HepG2 (cell line): ENCODE results near the gene RHOT2. TPM values are rescaled to one million over a fixed set of nuclear protein-coding genes. Genes with fewer than 3 reads are reported as not detected.

ENCODE experiments used
- ATAC-seq: fragments of 200-7000 bp; cut with Tn5 transposase; 3 replicates; pipeline ENCODE4 v1.9.1; 2020; ENCODE audit warnings: mild to moderate bottlenecking, moderate library complexity
- BruUV-seq: library from RNA; stranded (reverse); fragments of 400-500 nt; replicated peaks from 2 replicates; lab custom pipeline; 2021; lab: Mats Ljungman, UMichigan
- CTCF ChIA-PET: fragments of 300-600 bp; formaldehyde crosslinking; extraction: SDS; loops from one replicate; lab custom pipeline; 2021; ENCODE audit warnings: low total read pairs, inconsistent platforms, low intra/inter-chr PET ratio; lab: Yijun Ruan, JAX
- POLR2A ChIA-PET: fragments of 350-600 bp; sonication (Branson Sonifier 250); formaldehyde crosslinking; loops from one replicate; lab custom pipeline; 2020; ENCODE audit warnings: antibody characterized with exemption, inconsistent platforms; lab: Yijun Ruan, JAX
- DNase-seq: peaks from one replicate; pipeline ENCODE4 v3.0.0-alpha.2; 2015; ENCODE audit warnings: low spot score
- FAIRE-seq: peaks from 3 replicates; lab custom pipeline; 2011; peaks lifted over from hg19 to GRCh38; lab: Jason Lieb, UNC
- H2AFZ ChIP-seq: one replicate; pipeline ENCODE4 v1.6.1; 2011; ENCODE audit warnings: low read length, inconsistent platforms
- H3K27ac ChIP-seq: fragments of 300-600 bp; 3 replicates; pipeline ENCODE4 v1.8.0; 2011; ENCODE audit warnings: mixed run types, mild to moderate bottlenecking, mixed read lengths, low read length, inconsistent platforms; ENCODE audit not compliant: insufficient read depth; ENCODE audit errors: extremely low read length
- H3K27me3 ChIP-seq, 2 experiments: fragments of 200-600 bp in 1 of 2; 2 replicates in 1 of 2; 3 replicates in 1 of 2; pipeline versions ENCODE4 v1.6.0 to v1.8.0; 2011; ENCODE audit warnings: low read length in 2 of 2, mild to moderate bottlenecking in 2 of 2, moderate library complexity in 2 of 2, inconsistent platforms in 1 of 2; ENCODE audit not compliant: insufficient read depth in 2 of 2, control insufficient read depth in 1 of 2
- H3K36me3 ChIP-seq, 2 experiments: fragments of 200-600 bp in 1 of 2; replicated peaks in 1 of 2; 2 replicates in 1 of 2; 3 replicates in 1 of 2; pipeline versions ENCODE4 v1.5.1 to v1.8.0; 2011; ENCODE audit warnings: low read length in 2 of 2, inconsistent platforms in 1 of 2; ENCODE audit not compliant: insufficient read depth in 2 of 2, control insufficient read depth in 1 of 2
- H3K4me1 ChIP-seq: 2 replicates; pipeline ENCODE4 v1.5.1; 2012; ENCODE audit warnings: low read length, inconsistent platforms; ENCODE audit not compliant: insufficient read depth
- H3K4me2 ChIP-seq: 2 replicates; pipeline ENCODE4 v1.6.0; 2011; ENCODE audit warnings: low read depth, low read length, inconsistent platforms
- H3K4me3 ChIP-seq, 3 experiments: fragments of 200-600 bp in 1 of 3; sonication (generic), shearing (Covaris generic) in 1 of 3; replicated peaks in 1 of 3; 2 replicates each; pipeline ENCODE4 v1.5.1; 2011 to 2016; ENCODE audit warnings: low read length in 3 of 3, inconsistent platforms in 2 of 3, low read depth in 2 of 3, mild to moderate bottlenecking in 2 of 3, control low read depth in 1 of 3, mixed read lengths in 1 of 3; ENCODE audit not compliant: insufficient read depth in 1 of 3
- H3K79me2 ChIP-seq: one replicate; pipeline ENCODE4 v1.6.1; 2011; ENCODE audit warnings: low read length, inconsistent platforms; ENCODE audit not compliant: insufficient read depth
- H3K9ac ChIP-seq: 2 replicates; pipeline ENCODE4 v1.6.0; 2011; ENCODE audit warnings: mild to moderate bottlenecking, low read depth, low read length, inconsistent platforms; ENCODE audit not compliant: insufficient read depth
- H3K9me3 ChIP-seq: 2 replicates; pipeline ENCODE4 v1.5.1; 2012; ENCODE audit warnings: mild to moderate bottlenecking, low read length
- H4K20me1 ChIP-seq: 2 replicates; pipeline ENCODE4 v1.6.0; 2011; ENCODE audit warnings: inconsistent platforms, mild to moderate bottlenecking, low read length, moderate library complexity; ENCODE audit not compliant: insufficient read depth
- AGO1 ChIP-seq: fragments of 200-400 bp; formaldehyde crosslinking; IDR thresholded peaks from 2 replicates; pipeline ENCODE4 v1.6.1; 2017; ENCODE audit warnings: mild to moderate bottlenecking, low read depth, low read length, moderate library complexity; ENCODE audit not compliant: poor library complexity, severe bottlenecking
- BHLHE40 ChIP-seq: IDR thresholded peaks from 2 replicates; pipeline ENCODE4 v1.6.1; 2011; ENCODE audit warnings: low read length, improper control_type of control experiment
- SMC3 ChIP-seq: IDR thresholded peaks from 2 replicates; pipeline ENCODE4 v1.6.1; 2011; ENCODE audit warnings: low read length, improper control_type of control experiment
- ZFP36L2 ChIP-seq: sonication (generic); formaldehyde crosslinking; IDR thresholded peaks from 2 replicates; pipeline ENCODE4 v1.4.0; 2020; ENCODE audit warnings: missing genetic modification reagents
- ZNF24 ChIP-seq: fragments of 450-650 bp; IDR thresholded peaks from 2 replicates; pipeline ENCODE4 v1.6.1; 2017; ENCODE audit warnings: antibody characterized with exemption, mild to moderate bottlenecking
- ZNF260 ChIP-seq: sonication (generic); formaldehyde crosslinking; IDR thresholded peaks from 2 replicates; pipeline ENCODE4 v1.4.0; 2020; ENCODE audit warnings: missing genetic modification reagents, low read depth, mild to moderate bottlenecking, borderline replicate concordance
- ZNF776 ChIP-seq: sonication (generic); formaldehyde crosslinking; IDR thresholded peaks from 2 replicates; pipeline ENCODE4 v1.4.0; 2020; ENCODE audit warnings: mild to moderate bottlenecking, missing genetic modification reagents
- ZSCAN25 ChIP-seq: sonication (generic); formaldehyde crosslinking; IDR thresholded peaks from 2 replicates; pipeline ENCODE4 v1.8.0; 2022; ENCODE audit warnings: mild to moderate bottlenecking, missing genetic modification reagents
- WGBS: methylation state at CpG from one replicate; pipeline ENCODE4 v1.1.6; 2017; ENCODE audit warnings: low lambda C conversion rate; 5-methylcytosine and 5-hydroxymethylcytosine counted together
- in situ Hi-C: cut with HindIII; loops from 2 replicates; pipeline ENCODE4 v1.10.0; 2017; ENCODE audit warnings: low pct_unique_long_range_greater_than_20kb; ENCODE audit not compliant: extremely low pct_ligation_motif_present
- intact Hi-C: fragments of 100-400 bp; cut with micrococcal nuclease; formaldehyde crosslinking; loops from one replicate; pipeline ENCODE4 v1.10.0; 2022; ENCODE audit not compliant: unreplicated experiment
- polyA plus RNA-seq, 8 experiments: library from polyadenylated mRNA; depleted of rRNA in 3 of 8; stranded (reverse) in 7 of 8; unstranded in 1 of 8; fragments of >200 nt; fragmentation: Illumina TruSeq in 4 of 8; extraction: Trizol in 4 of 8; gene quantifications; 2 replicates each; pipeline versions ENCODE4 v1.2.1 to v1.2.3, GENCODE V29; 2011 to 2016; ENCODE audit warnings: low read depth in 4 of 8, missing spikeins in 1 of 8, mixed read lengths in 1 of 8; ENCODE audit not compliant: insufficient read depth in 1 of 8
- total RNA-seq, 5 experiments: library from RNA; depleted of rRNA; stranded (reverse); fragments of >200 nt; fragmentation: Illumina TruSeq; extraction: Trizol; gene quantifications; 2 replicates each; pipeline ENCODE4 v1.2.3, GENCODE V29; 2016; ENCODE audit warnings: low read depth in 1 of 5
- TF ChIP-seq, protein P1 (sequence below): sonication (generic); formaldehyde crosslinking; IDR thresholded peaks from 2 replicates; pipeline ENCODE4 v1.8.0; 2022; ENCODE audit warnings: mild to moderate bottlenecking, missing genetic modification reagents, moderate library complexity
- TF ChIP-seq, protein P2 (sequence below), 2 experiments: sonication (generic) in 1 of 2; formaldehyde crosslinking in 1 of 2; IDR thresholded peaks; 2 replicates each; pipeline versions ENCODE4 v1.4.0 to v1.6.1; 2016 to 2020; ENCODE audit warnings: borderline replicate concordance in 1 of 2, low read depth in 1 of 2, mild to moderate bottlenecking in 1 of 2, missing genetic modification reagents in 1 of 2
- TF ChIP-seq, protein P3 (sequence below): sonication (generic); formaldehyde crosslinking; IDR thresholded peaks from 2 replicates; pipeline ENCODE4 v1.5.1; 2020; ENCODE audit warnings: missing genetic modification reagents, mild to moderate bottlenecking, borderline replicate concordance
- TF ChIP-seq, protein P4 (sequence below): IDR thresholded peaks from 2 replicates; pipeline ENCODE4 v1.6.1; 2012; ENCODE audit warnings: low read length, improper control_type of control experiment

RHOT2 gene
- total and polyA plus RNA-seq, 2 of the 13 experiments (the other 11 are each of a cell fraction or from before 2014, with no cell fraction given) = 63.6 to 76.9 TPM

DNA sequence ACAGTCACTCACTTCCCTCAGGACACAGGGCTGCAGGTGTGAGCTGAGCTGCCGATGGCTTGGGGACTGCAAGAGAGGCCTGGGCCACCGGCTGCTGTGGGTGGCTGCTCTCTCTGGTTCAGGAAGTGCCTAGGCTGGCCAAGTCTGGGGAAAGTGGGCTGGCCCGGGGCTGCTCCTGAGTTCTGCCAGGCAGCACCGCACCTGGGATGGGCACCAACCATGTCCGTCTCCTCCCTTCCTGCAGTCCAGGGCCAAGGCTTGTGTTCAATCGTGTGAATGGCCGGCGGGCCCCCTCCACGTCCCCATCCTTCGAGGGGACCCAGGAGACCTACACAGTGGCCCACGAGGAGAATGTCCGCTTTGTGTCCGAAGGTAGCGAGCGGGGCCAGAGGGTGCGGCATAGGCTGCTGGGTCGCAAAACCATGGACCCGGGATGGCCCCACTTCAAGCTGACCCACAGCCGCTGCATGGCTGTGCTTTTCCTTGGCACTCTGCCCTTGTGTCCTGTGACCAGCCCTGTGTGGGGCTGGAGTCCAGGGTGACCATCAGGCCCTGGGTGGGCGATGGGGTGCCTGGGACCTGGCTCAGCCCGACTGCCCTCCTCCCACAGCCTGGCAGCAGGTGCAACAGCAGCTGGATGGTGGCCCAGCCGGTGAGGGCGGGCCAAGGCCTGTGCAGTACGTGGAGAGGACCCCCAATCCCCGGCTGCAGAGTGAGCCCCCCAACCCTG is 20.6 kb upstream of the RHOT2 start:
- peaks cover 31% of the 10 kb centered on the region for H3K79me2 ChIP-seq
- WGBS = 85% methylated on average over 5 of the region's 25 CpGs
- DNase-seq (no peak), ATAC-seq (no peak), FAIRE-seq (no peak)
- no peaks in the 10 kb centered on the region for H3K27me3 ChIP-seq
- no peaks in the 10 kb centered on the region for H3K36me3 ChIP-seq
- intact Hi-C loops = loop anchor here (10.0 kb wide), 1 partner anchor 63 kb away; no protein-coding TSS in a partner anchor
- ChIA-PET CTCF (no interaction called here), POLR2A (interaction anchor here (0.8 to 2.4 kb wide), 7 partner anchors 9 to 42 kb away, joined by 3 to 15 read pairs (median 7); partner anchors contain the start of genes METTL26, RHOT2 and STUB1)
- peak overlapping the region; percentile 91; the same call in 1 of the 2 replicates for H3K9ac ChIP-seq
- peaks cover 76% of the 10 kb centered on the region for H3K4me1 ChIP-seq
- peak overlapping the region in 1 of 3 experiments; percentile 79; a peak in 2 of 6 replicates for H3K4me3 ChIP-seq
- peak overlapping the region; percentile 93 for H3K27ac ChIP-seq
- peaks cover 4% of the 10 kb centered on the region; the same call in 1 of the 2 replicates for H4K20me1 ChIP-seq
- H3K9me3 ChIP-seq = no peaks in the 10 kb centered on the region
- H3K4me2 ChIP-seq = peak overlapping the region; percentile 83
- BruUV-seq = no TSS peak
- in situ Hi-C loops = no loop called here
- no peak overlapping the region for H2AFZ ChIP-seq
- TF ChIP-seq, protein P1, sequence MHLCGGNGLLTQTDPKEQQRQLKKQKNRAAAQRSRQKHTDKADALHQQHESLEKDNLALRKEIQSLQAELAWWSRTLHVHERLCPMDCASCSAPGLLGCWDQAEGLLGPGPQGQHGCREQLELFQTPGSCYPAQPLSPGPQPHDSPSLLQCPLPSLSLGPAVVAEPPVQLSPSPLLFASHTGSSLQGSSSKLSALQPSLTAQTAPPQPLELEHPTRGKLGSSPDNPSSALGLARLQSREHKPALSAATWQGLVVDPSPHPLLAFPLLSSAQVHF (CRISPR knock-in tag) = no peak
- TF ChIP-seq ZFP36L2 (CRISPR knock-in tag) = no peak
- TF ChIP-seq, protein P2, sequence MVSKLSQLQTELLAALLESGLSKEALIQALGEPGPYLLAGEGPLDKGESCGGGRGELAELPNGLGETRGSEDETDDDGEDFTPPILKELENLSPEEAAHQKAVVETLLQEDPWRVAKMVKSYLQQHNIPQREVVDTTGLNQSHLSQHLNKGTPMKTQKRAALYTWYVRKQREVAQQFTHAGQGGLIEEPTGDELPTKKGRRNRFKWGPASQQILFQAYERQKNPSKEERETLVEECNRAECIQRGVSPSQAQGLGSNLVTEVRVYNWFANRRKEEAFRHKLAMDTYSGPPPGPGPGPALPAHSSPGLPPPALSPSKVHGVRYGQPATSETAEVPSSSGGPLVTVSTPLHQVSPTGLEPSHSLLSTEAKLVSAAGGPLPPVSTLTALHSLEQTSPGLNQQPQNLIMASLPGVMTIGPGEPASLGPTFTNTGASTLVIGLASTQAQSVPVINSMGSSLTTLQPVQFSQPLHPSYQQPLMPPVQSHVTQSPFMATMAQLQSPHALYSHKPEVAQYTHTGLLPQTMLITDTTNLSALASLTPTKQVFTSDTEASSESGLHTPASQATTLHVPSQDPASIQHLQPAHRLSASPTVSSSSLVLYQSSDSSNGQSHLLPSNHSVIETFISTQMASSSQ (IDR thresholded peaks at IDR 0.05; ENCODE audit: low read depth) = no peak
- TF ChIP-seq, protein P2 (CRISPR knock-in tag; IDR thresholded peaks at IDR 0.05; ENCODE audit: borderline replicate concordance) = 0 out of 2 replicates have a peak, but pooled peaks have one; percentile 4
- TF ChIP-seq ZNF260 (CRISPR knock-in tag) = no peak
- no peak for TF ChIP-seq ZNF24
- TF ChIP-seq, protein P3, sequence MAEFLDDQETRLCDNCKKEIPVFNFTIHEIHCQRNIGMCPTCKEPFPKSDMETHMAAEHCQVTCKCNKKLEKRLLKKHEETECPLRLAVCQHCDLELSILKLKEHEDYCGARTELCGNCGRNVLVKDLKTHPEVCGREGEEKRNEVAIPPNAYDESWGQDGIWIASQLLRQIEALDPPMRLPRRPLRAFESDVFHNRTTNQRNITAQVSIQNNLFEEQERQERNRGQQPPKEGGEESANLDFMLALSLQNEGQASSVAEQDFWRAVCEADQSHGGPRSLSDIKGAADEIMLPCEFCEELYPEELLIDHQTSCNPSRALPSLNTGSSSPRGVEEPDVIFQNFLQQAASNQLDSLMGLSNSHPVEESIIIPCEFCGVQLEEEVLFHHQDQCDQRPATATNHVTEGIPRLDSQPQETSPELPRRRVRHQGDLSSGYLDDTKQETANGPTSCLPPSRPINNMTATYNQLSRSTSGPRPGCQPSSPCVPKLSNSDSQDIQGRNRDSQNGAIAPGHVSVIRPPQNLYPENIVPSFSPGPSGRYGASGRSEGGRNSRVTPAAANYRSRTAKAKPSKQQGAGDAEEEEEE = no peak
- no peak for TF ChIP-seq ZSCAN25
- TF ChIP-seq SMC3 = no peak
- TF ChIP-seq BHLHE40 = no peak
- no peak for TF ChIP-seq ZNF776 (CRISPR knock-in tag)
- TF ChIP-seq, protein P4, sequence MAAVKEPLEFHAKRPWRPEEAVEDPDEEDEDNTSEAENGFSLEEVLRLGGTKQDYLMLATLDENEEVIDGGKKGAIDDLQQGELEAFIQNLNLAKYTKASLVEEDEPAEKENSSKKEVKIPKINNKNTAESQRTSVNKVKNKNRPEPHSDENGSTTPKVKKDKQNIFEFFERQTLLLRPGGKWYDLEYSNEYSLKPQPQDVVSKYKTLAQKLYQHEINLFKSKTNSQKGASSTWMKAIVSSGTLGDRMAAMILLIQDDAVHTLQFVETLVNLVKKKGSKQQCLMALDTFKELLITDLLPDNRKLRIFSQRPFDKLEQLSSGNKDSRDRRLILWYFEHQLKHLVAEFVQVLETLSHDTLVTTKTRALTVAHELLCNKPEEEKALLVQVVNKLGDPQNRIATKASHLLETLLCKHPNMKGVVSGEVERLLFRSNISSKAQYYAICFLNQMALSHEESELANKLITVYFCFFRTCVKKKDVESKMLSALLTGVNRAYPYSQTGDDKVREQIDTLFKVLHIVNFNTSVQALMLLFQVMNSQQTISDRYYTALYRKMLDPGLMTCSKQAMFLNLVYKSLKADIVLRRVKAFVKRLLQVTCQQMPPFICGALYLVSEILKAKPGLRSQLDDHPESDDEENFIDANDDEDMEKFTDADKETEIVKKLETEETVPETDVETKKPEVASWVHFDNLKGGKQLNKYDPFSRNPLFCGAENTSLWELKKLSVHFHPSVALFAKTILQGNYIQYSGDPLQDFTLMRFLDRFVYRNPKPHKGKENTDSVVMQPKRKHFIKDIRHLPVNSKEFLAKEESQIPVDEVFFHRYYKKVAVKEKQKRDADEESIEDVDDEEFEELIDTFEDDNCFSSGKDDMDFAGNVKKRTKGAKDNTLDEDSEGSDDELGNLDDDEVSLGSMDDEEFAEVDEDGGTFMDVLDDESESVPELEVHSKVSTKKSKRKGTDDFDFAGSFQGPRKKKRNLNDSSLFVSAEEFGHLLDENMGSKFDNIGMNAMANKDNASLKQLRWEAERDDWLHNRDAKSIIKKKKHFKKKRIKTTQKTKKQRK = no peak
- peak; percentile 94 for TF ChIP-seq AGO1
